ENCODE results near the gene DGKI. TPM values are rescaled to one million over a fixed set of nuclear protein-coding genes. Genes with fewer than 3 reads are reported as not detected.

DGKI gene
- total RNA-seq, 1 experiment from 2014 or later: 0.41 TPM

DNA sequence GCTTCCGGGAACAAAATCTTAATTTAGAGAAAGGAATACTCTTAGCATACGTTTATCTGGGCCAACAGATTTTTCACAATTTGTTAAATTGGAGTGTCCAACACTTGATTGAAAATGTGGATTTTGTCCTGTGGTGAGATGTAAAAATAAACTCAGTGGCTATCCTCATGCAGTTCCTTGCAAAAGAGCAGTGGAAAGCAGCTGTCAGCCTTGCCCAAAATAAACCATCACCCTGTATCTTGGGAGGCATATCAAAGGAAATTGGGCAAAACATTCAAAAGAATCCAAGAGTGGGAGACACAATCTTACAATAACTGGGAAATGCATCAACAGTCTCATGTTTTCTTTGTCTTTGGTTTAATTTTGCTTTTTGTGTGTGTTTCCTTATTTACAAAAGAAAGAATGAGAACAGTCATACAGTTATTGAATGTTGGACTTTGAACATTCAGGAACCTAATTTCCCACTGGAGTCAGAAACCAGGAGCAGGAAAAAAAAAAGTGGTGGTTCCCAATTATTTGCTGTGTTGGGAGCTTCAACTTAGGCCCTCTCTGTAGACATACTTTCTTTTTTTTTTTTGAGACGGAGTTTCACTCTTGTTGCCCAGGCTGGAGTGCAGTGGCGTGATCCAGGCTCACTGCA lies 44.4 kb upstream of the DGKI start:
- intact Hi-C loops (cut with micrococcal nuclease; ENCODE audit: unreplicated experiment): no loop called here
- Histone ChIP-seq H3K4me2 (no peak overlapping the region), H3F3A (ENCODE audit: insufficient read depth, low read depth) (no peaks in the 10 kb centered on the region), H4K20me1 (ENCODE audit: insufficient read depth) (no peaks in the 10 kb centered on the region), H3K4me3 (no peak overlapping the region), H3K27me3 (ENCODE audit: insufficient read depth, low read depth) (no peaks in the 10 kb centered on the region), H3K79me2 (ENCODE audit: low read depth) (no peaks in the 10 kb centered on the region), H3K9me3 (ENCODE audit: insufficient read depth, low read depth) (no peaks in the 10 kb centered on the region), H2AFZ (no peak overlapping the region), H3K27ac (no peak overlapping the region), H3K4me1 (replicated peaks; ENCODE audit: insufficient read depth) (no peaks in the 10 kb centered on the region), H3K9me2 (ENCODE audit: insufficient read depth) (no peaks in the 10 kb centered on the region), H3K36me3 (ENCODE audit: low read depth) (0 out of 2 replicates have a peak, but pooled peaks cover 9% of the 10 kb centered on the region)
- CTCF ChIA-PET: interaction anchor here (0.6 kb wide), 1 partner anchor 880 kb away, joined by 3 read pairs; no protein-coding TSS in a partner anchor
- no TSS peak for BruUV-seq (replicated peaks)
- POLR2A ChIA-PET (ENCODE audit: unreplicated experiment): no interaction called here
- no peak for DNase-seq
- TF ChIP-seq, protein P1, sequence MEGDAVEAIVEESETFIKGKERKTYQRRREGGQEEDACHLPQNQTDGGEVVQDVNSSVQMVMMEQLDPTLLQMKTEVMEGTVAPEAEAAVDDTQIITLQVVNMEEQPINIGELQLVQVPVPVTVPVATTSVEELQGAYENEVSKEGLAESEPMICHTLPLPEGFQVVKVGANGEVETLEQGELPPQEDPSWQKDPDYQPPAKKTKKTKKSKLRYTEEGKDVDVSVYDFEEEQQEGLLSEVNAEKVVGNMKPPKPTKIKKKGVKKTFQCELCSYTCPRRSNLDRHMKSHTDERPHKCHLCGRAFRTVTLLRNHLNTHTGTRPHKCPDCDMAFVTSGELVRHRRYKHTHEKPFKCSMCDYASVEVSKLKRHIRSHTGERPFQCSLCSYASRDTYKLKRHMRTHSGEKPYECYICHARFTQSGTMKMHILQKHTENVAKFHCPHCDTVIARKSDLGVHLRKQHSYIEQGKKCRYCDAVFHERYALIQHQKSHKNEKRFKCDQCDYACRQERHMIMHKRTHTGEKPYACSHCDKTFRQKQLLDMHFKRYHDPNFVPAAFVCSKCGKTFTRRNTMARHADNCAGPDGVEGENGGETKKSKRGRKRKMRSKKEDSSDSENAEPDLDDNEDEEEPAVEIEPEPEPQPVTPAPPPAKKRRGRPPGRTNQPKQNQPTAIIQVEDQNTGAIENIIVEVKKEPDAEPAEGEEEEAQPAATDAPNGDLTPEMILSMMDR (conservative IDR thresholded peaks at IDR 0.05): no peak
- no peak for TF ChIP-seq EZH2 (IDR thresholded peaks at IDR 0.05; ENCODE audit: low read depth)

DNA sequence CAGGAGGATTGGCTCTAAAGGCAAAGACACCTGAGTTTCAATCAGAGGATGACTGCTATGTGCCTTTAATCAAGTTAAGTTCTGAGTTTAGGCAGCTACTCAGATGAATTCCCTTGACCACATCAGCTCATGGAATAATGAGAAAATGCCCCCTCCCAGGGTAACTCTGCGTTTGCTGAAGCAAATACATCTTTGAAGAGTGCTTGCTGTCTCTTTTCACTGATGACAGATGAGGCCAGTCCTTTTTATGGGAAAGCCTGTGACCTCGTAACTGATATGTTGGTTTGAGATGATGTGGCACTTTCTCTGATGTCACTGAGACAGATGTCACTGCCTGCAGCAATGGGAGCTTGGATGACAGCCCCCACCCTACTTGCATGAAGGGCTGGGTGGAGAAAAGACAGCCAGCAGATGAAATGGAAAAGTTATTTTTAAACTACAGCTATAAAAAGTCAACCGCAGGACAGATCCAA lies 43.7 kb upstream of the DGKI start:
- Histone ChIP-seq H3K36me3 (ENCODE audit: low read depth) (0 out of 2 replicates have a peak, but pooled peaks cover 5% of the 10 kb centered on the region), H3K9me3 (ENCODE audit: insufficient read depth, low read depth) (no peaks in the 10 kb centered on the region), H3K4me3 (no peak overlapping the region), H4K20me1 (ENCODE audit: insufficient read depth) (no peaks in the 10 kb centered on the region), H3K27me3 (ENCODE audit: insufficient read depth, low read depth) (no peaks in the 10 kb centered on the region), H3K79me2 (ENCODE audit: low read depth) (no peaks in the 10 kb centered on the region), H3K27ac (no peak overlapping the region), H3K4me1 (replicated peaks; ENCODE audit: insufficient read depth) (no peaks in the 10 kb centered on the region), H2AFZ (no peak overlapping the region), H3K9me2 (ENCODE audit: insufficient read depth) (no peaks in the 10 kb centered on the region), H3K4me2 (no peak overlapping the region), H3F3A (ENCODE audit: insufficient read depth, low read depth) (no peaks in the 10 kb centered on the region)
- ChIA-PET CTCF (interaction anchor here (0.5 kb wide), 1 partner anchor 13 kb away, joined by 6 read pairs; no protein-coding TSS in a partner anchor), POLR2A (ENCODE audit: unreplicated experiment) (no interaction called here)
- no TSS peak for BruUV-seq (replicated peaks)
- TF ChIP-seq, protein P1 (conservative IDR thresholded peaks at IDR 0.05): no peak
- DNase-seq: no peak
- intact Hi-C loops (cut with micrococcal nuclease; ENCODE audit: unreplicated experiment): no loop called here

DNA sequence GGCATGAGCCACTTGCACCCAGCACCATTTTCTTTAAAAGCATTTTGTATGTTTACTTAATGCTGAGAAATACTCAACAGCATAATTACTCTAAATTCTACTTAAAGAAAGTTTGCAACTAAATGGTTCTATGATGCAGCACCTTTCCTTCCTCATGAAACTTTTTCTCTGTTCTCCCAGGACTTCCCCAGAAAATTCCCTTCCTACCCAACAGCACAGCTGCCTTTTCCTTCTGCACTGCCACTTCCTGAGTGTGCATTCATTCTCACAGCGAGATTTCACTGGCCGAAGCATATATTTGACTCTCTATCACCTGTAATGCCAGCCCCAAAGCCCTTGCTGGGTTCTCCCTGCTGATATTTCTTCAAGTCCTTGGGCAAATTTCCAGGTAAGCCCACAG lies 41.5 kb upstream of the DGKI start:
- Histone ChIP-seq H3K79me2 (ENCODE audit: low read depth) (no peaks in the 10 kb centered on the region), H3K4me1 (replicated peaks; ENCODE audit: insufficient read depth) (peaks cover 4% of the 10 kb centered on the region), H4K20me1 (ENCODE audit: insufficient read depth) (no peaks in the 10 kb centered on the region), H3K36me3 (ENCODE audit: low read depth) (0 out of 2 replicates have a peak, but pooled peaks cover 6% of the 10 kb centered on the region), H2AFZ (no peak overlapping the region), H3F3A (ENCODE audit: insufficient read depth, low read depth) (no peaks in the 10 kb centered on the region; the same call in 1 of the 2 replicates), H3K9me2 (ENCODE audit: insufficient read depth) (no peaks in the 10 kb centered on the region), H3K9me3 (ENCODE audit: insufficient read depth, low read depth) (no peaks in the 10 kb centered on the region), H3K27me3 (ENCODE audit: insufficient read depth, low read depth) (no peaks in the 10 kb centered on the region), H3K4me2 (no peak overlapping the region), H3K27ac (no peak overlapping the region), H3K4me3 (no peak overlapping the region)
- intact Hi-C loops (cut with micrococcal nuclease; ENCODE audit: unreplicated experiment): no loop called here
- no peak for DNase-seq
- ChIA-PET POLR2A (ENCODE audit: unreplicated experiment) (no interaction called here), CTCF (no interaction called here)
- no TSS peak for BruUV-seq (replicated peaks)
- no peak for TF ChIP-seq EZH2 (IDR thresholded peaks at IDR 0.05; ENCODE audit: low read depth)
- TF ChIP-seq, protein P1 (conservative IDR thresholded peaks at IDR 0.05): no peak
